Left lung (tissue), 10 donors: ENCODE data around the gene POLR1E. TPM values are rescaled to one million over a fixed set of nuclear protein-coding genes. Genes with fewer than 3 reads are reported as not detected.

Source experiments
- ATAC-seq: fragments of 200-7000 bp; cut with Tn5 transposase; one replicate; pipeline ENCODE4 v1.9.1; 2020; ENCODE audit warnings: moderate library complexity
- DNase-seq, 4 donors: peaks; one replicate each; pipeline ENCODE4 v3.0.0-alpha.2; 2013 to 2020
- H3K27ac ChIP-seq, 2 donors: fragments of 200-600 bp; sonication (generic) in 1 of 2; one replicate each; pipeline versions ENCODE4 v1.5.0 to v1.8.0; 2020 to 2021
- H3K27me3 ChIP-seq, 2 donors: fragments of 200-600 bp; sonication (generic) in 1 of 2; one replicate each; pipeline versions ENCODE4 v1.5.0 to v1.8.0; 2020 to 2021
- H3K36me3 ChIP-seq, 2 donors: fragments of 200-600 bp; sonication (generic) in 1 of 2; one replicate each; pipeline versions ENCODE4 v1.5.0 to v1.8.0; 2020 to 2021
- H3K4me1 ChIP-seq, 2 donors: fragments of 200-600 bp; one replicate each; pipeline ENCODE4 v1.8.0; 2021
- H3K4me3 ChIP-seq, 2 donors: fragments of 200-600 bp; sonication (generic) in 1 of 2; one replicate each; pipeline versions ENCODE4 v1.5.0 to v1.8.0; 2020 to 2021; ENCODE audit warnings: mild to moderate bottlenecking in 1 of 2
- H3K9me3 ChIP-seq, 2 donors: fragments of 200-600 bp; sonication (generic) in 1 of 2; one replicate each; pipeline versions ENCODE4 v1.5.0 to v1.8.0; 2020 to 2021
- intact Hi-C, 2 donors: fragments of 100-400 bp; cut with DNase I; formaldehyde crosslinking; loops; one replicate each; pipeline versions ENCODE4 v1.11.2 to v1.14.2; 2022
- polyA plus RNA-seq, 6 donors: library from polyadenylated mRNA; unstranded; fragments of 120-200 nt; gene quantifications; one replicate each; pipeline ENCODE4 v1.2.1, GENCODE V29; 2013; ENCODE audit not compliant: insufficient read length in 6 of 6
- total RNA-seq, 2 donors: library from RNA; stranded (reverse); fragmentation: NEBNext Ultra II Directional; extraction: Animal tissue kit (Norgen Biotek cat#: 25700); gene quantifications; one replicate each; pipeline ENCODE4 v1.2.1, GENCODE V29; 2021
- TF ChIP-seq, protein P1 (sequence below), 2 donors: fragments of 200-600 bp; sonication (generic) in 1 of 2; IDR thresholded peaks; one replicate each; pipeline versions ENCODE4 v1.5.0 to v1.8.0; 2021; ENCODE audit warnings: antibody characterized with exemption in 2 of 2
- donor health status: DM: no; HTN: yes; CAD: no.
- donor health status: DM: no; HTN: no; CAD: no.

The POLR1E gene
- total and polyA plus RNA-seq, 8 donors, result 14.3 to 31.1 (median 28.3) TPM

DNA sequence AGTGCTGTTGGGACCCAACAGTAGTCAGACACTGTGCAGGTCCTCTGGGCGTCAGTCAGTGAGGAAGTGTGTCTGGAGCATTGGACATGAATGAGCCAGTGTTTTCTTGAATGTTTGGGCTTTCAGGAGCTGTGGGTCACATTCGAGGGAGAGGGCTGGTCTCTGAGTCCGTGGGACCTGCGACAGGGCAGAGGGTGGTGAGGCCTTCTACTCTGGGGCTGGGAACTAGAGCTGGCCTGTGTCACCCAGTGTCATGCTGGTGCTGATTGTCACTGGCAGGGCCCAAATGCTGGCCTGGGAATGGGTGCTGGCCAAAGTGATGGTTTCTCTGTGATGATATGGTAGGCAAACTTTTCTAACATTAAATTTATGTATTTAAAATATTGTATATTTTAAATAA, 10.3 kb downstream of the POLR1E start:
- intact Hi-C loops, result no loop called here
- no peak for ATAC-seq

DNA sequence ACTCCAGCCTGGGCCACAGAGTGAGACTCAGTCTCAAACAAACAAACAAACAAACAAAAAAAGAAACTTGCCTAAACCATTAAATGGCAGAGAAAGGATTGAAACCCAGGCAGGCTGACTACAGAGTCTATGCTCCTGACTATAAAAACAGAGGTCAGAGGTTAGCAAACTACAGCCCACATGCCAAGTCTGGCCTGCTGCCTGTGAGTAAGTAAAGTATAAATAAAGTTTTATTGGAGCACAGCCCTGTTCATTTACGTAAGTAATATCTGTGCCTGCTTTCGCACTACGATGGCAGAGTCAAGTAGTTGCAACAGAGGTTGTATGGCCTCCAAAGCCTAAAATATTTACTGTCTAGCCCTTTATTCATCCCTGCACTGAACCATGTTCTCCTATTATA, 11.6 kb downstream of the POLR1E start:
- peaks cover 0 to 98% of the 10 kb centered on the region in 2 donors for H3K36me3 ChIP-seq
- TF ChIP-seq, protein P1, sequence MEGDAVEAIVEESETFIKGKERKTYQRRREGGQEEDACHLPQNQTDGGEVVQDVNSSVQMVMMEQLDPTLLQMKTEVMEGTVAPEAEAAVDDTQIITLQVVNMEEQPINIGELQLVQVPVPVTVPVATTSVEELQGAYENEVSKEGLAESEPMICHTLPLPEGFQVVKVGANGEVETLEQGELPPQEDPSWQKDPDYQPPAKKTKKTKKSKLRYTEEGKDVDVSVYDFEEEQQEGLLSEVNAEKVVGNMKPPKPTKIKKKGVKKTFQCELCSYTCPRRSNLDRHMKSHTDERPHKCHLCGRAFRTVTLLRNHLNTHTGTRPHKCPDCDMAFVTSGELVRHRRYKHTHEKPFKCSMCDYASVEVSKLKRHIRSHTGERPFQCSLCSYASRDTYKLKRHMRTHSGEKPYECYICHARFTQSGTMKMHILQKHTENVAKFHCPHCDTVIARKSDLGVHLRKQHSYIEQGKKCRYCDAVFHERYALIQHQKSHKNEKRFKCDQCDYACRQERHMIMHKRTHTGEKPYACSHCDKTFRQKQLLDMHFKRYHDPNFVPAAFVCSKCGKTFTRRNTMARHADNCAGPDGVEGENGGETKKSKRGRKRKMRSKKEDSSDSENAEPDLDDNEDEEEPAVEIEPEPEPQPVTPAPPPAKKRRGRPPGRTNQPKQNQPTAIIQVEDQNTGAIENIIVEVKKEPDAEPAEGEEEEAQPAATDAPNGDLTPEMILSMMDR (IDR thresholded peaks at IDR 0.05), result no peak
- no peaks in the 10 kb centered on the region for H3K4me1 ChIP-seq
- DNase-seq (no peak), ATAC-seq (no peak)
- H3K27ac ChIP-seq, result no peak overlapping the region
- no peaks in the 10 kb centered on the region for H3K27me3 ChIP-seq
- H3K4me3 ChIP-seq, result no peak overlapping the region
- intact Hi-C loops, result no loop called here
- H3K9me3 ChIP-seq, result no peaks in the 10 kb centered on the region

More for the DNA sequence above, 10.3 kb downstream of the POLR1E start:
- no peak overlapping the region for H3K4me3 ChIP-seq
- TF ChIP-seq, protein P1 (IDR thresholded peaks at IDR 0.05), result no peak
- H3K36me3 ChIP-seq, result peaks cover 0 to 98% of the 10 kb centered on the region in 2 donors
- no peaks in the 10 kb centered on the region for H3K4me1 ChIP-seq
- H3K27me3 ChIP-seq, result no peaks in the 10 kb centered on the region
- no peak for DNase-seq
- H3K9me3 ChIP-seq, result no peaks in the 10 kb centered on the region
- no peak overlapping the region for H3K27ac ChIP-seq

DNA sequence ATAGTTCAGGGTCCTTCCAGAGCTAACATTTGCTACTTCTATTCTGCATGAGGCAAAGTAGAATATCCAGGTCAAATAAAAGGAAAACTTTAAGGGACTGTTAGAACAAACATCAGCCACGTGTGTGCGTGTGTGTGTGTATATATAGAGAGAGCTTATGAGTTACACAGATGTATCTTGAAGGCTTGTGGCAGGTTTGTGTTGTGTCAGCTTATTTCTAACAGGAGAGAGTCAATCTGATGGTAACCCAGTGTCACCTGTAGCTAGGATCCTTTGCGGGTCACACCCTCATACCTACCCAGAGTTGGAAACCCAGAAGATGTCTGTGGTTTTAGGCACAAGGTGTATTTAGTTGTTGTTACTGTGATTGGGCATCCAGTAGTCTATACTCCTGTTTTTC, 12.7 kb downstream of the POLR1E start:
- TF ChIP-seq, protein P1 (IDR thresholded peaks at IDR 0.05), result no peak
- no peak overlapping the region for H3K4me3 ChIP-seq
- no peaks in the 10 kb centered on the region for H3K9me3 ChIP-seq
- peaks cover 0 to 98% of the 10 kb centered on the region in 2 donors for H3K36me3 ChIP-seq
- H3K27ac ChIP-seq, result no peak overlapping the region
- intact Hi-C loops, result no loop called here
- DNase-seq (no peak), ATAC-seq (no peak)
- H3K4me1 ChIP-seq, result no peaks in the 10 kb centered on the region
- no peaks in the 10 kb centered on the region for H3K27me3 ChIP-seq

DNA sequence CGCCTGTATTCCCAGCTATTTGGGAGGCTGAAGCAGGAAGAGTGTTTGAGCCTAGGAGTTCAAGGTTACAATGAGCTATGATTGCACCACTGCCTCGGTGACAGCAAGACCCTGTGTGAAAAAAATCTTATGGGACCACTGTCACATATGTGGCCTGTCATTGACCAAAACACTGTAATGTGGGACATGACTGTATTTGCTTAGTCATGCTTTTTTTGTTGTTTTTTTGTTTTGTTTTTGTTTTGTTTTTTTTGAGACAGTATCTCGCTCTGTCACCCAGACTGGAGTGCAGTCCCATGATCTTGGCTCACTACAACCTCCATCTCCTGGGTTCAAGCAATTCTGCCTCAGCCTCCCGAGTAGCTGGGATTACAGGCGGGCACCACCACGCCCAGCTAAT, 13.5 kb downstream of the POLR1E start:
- H3K4me3 ChIP-seq, result no peak overlapping the region
- H3K9me3 ChIP-seq, result no peaks in the 10 kb centered on the region
- intact Hi-C loops, result no loop called here
- no peaks in the 10 kb centered on the region for H3K27me3 ChIP-seq
- ATAC-seq (no peak), DNase-seq (no peak)
- peaks cover 0 to 98% of the 10 kb centered on the region in 2 donors for H3K36me3 ChIP-seq
- TF ChIP-seq, protein P1 (IDR thresholded peaks at IDR 0.05), result no peak
- H3K4me1 ChIP-seq, result no peaks in the 10 kb centered on the region
- H3K27ac ChIP-seq, result no peak overlapping the region

DNA sequence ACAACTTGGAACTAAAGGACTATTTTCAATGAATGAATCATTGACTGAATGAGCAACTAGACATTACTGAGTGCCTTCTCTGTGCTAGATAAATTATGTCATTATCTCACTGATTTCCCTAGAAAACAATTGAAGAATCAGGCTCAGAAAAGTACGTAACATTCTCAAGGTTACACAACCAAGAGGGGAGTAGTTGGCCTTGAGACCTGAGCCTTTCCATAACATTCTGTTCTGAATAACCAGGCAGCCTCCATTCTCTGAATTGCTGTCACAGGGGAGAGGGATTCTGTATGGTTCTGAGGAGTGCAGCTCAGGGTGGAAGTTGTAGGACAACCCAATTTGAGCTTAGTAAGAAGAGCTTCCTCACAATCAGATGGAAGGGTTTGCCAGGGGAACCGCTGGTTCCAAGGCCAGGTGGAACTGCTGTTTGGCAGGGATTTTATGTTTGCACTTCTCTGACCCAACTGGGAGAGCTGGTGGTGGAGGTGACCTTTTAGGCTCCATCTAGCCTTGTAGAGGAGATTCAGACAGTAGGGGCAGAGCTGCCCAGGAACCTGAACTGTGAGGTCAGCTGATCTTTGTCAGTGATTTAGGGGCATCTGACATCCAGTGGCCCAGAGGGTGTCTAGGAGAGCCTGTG, 16.3 kb downstream of the POLR1E start:
- DNase-seq (no peak), ATAC-seq (no peak)
- intact Hi-C loops, result no loop called here
- no peak overlapping the region for H3K4me3 ChIP-seq
- TF ChIP-seq, protein P1 (IDR thresholded peaks at IDR 0.05), result no peak
- H3K27ac ChIP-seq, result no peak overlapping the region
- H3K4me1 ChIP-seq, result no peaks in the 10 kb centered on the region
- H3K9me3 ChIP-seq, result no peaks in the 10 kb centered on the region
- no peaks in the 10 kb centered on the region for H3K27me3 ChIP-seq
- H3K36me3 ChIP-seq, result peaks cover 0 to 94% of the 10 kb centered on the region in 2 donors
